ENCODE measurements around the gene RPL34.

RPL34 gene

DNA sequence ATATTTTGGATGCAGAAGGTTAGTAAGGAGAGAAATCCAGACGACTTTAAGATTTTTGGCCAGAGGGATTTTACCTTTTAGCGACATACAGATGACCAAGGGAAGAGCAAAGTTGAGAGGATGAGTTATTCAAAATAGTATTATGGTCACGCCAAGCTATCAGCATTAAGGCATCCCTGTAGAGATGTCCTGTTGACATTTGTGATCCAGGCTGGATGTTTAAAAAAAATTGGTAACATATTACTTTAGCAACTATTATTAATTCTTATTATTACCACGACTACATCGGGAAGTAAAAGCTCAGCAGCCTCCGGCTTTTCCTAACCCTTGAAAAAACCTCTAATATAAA lies 29.5 kb downstream of the RPL34 start:
- no peak for TF ChIP-seq MYC (IDR thresholded peaks at IDR 0.05; ENCODE audit: low read depth, low read length)
- no peak for TF ChIP-seq POLR2A (IDR thresholded peaks at IDR 0.05; ENCODE audit: extremely low read depth, insufficient read length)
- TF ChIP-seq, protein P1, sequence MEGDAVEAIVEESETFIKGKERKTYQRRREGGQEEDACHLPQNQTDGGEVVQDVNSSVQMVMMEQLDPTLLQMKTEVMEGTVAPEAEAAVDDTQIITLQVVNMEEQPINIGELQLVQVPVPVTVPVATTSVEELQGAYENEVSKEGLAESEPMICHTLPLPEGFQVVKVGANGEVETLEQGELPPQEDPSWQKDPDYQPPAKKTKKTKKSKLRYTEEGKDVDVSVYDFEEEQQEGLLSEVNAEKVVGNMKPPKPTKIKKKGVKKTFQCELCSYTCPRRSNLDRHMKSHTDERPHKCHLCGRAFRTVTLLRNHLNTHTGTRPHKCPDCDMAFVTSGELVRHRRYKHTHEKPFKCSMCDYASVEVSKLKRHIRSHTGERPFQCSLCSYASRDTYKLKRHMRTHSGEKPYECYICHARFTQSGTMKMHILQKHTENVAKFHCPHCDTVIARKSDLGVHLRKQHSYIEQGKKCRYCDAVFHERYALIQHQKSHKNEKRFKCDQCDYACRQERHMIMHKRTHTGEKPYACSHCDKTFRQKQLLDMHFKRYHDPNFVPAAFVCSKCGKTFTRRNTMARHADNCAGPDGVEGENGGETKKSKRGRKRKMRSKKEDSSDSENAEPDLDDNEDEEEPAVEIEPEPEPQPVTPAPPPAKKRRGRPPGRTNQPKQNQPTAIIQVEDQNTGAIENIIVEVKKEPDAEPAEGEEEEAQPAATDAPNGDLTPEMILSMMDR (IDR thresholded peaks at IDR 0.05; ENCODE audit: low read depth, low read length): no peak
- TF ChIP-seq, protein P2, sequence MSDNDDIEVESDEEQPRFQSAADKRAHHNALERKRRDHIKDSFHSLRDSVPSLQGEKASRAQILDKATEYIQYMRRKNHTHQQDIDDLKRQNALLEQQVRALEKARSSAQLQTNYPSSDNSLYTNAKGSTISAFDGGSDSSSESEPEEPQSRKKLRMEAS (IDR thresholded peaks at IDR 0.05; ENCODE audit: low read depth, low read length): no peak
- no peak for DNase-seq (ENCODE audit: low read depth)
- peak overlapping the region; percentile 100 for H3K4me3 ChIP-seq (ENCODE audit: low read depth, low read length)

DNA sequence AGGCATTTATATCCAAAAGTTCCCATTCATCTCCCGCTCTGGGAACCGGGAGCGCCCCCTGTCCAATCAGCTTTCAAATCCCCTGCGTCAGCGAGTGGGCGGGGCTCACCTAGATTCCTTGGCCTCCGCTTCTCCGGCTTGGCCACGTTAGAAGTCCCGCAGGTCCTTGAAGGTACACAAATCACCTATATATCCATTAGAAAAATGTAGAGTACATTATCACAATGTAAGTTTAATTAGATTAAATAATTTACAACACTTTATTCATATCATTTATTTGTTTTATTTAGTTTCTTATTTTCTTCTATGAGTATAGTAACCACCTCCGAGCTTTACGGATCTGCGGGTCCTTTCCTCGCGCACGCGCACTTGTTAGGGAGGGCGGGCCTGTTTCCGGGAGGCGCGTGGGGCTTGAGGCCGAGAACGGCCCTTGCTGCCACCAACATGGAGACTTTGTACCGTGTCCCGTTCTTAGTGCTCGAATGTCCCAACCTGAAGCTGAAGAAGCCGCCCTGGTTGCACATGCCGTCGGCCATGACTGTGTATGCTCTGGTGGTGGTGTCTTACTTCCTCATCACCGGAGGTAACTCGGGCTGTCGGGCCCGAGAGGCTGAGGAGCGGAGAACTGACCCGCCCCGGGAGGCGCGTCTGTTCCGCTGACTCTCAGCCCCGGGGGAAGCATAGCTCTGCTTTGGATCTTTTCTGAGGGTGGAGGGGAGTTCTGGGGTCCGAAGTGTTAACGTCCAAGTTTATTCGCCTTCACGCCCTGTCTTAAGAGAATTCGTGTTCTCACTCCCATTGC lies 30.0 kb downstream of the RPL34 start, which contains the start of gene OSTC:
Gene OSTC, plus strand, starts transcription at position 388 of the 802 bp plus-strand sequence. Its CDS starts 57 bp downstream, at position 445.
- peak within 1 kb of the TSS; percentile 100 for H3K4me3 ChIP-seq (ENCODE audit: low read depth, low read length)
- TF ChIP-seq, protein P2 (IDR thresholded peaks at IDR 0.05; ENCODE audit: low read depth, low read length): peak; percentile 14; the same call in 1 of the 2 replicates
- TF ChIP-seq, protein P1 (IDR thresholded peaks at IDR 0.05; ENCODE audit: low read depth, low read length): no peak
- TF ChIP-seq MYC (IDR thresholded peaks at IDR 0.05; ENCODE audit: low read depth, low read length) (no peak), POLR2A (IDR thresholded peaks at IDR 0.05; ENCODE audit: extremely low read depth, insufficient read length) (peak; percentile 70)
- DNase-seq (ENCODE audit: low read depth): peak; percentile 92

DNA sequence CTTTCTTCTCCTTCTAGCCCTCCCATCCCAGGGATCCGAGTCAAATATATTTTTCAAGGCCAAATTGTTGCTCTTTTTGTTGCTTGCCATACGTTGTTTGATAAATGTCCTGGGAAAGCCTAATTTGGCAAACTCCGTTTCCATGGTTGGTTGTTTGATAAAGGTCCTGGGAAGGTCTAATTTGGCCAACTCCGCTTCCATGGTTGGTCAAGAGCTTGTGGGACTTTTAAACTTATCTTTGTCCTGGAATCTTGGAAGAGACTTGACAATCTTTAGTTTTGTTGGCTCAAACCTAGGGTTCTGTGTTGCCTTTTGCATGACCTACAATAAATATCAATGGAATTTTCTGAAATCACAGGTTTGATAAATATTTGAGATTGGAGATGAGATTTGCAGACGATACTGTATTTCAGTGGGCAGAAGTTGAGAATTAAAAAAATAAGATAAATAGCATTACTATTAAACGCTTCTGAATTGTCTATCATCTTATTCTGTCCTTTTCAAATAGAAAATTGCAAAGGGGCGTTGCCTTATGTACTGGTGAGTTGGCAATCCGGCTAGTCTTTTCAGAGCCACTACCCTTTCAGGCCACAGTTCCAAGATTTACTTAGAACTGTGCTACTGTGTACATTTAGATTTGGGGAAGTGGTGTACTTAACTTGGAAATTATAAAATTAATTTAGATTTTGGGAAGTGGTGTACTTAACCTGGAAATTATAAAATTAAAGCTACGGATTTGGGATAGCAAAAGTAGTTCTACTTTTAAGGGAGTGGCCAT lies 30.8 kb downstream of the RPL34 start:
- peak overlapping the region; percentile 100 for H3K4me3 ChIP-seq (ENCODE audit: low read depth, low read length)
- peak; percentile 66 for DNase-seq (ENCODE audit: low read depth)
- no peak for TF ChIP-seq MYC (IDR thresholded peaks at IDR 0.05; ENCODE audit: low read depth, low read length)
- TF ChIP-seq, protein P1 (IDR thresholded peaks at IDR 0.05; ENCODE audit: low read depth, low read length): no peak
- TF ChIP-seq POLR2A (IDR thresholded peaks at IDR 0.05; ENCODE audit: extremely low read depth, insufficient read length): no peak
- TF ChIP-seq, protein P2 (IDR thresholded peaks at IDR 0.05; ENCODE audit: low read depth, low read length): no peak

DNA sequence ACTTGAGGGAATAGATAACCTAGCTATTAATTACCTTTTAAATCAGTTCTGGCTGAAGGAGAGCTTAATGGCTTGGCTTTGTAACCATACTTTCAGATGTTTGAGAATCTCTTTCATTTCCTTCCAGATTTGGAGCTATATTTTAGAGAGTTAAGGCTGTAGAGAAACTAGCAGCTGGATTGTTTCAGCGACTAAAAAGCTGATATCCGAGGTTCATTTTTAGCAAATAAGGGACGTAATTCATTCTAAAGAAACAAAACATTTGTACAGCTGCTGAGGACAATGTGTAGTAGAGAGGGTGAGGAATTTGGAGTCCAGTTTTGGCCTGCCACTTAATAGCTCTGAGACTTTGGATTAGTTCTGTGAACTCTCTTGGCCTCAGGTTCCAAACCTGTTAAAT lies 42.3 kb downstream of the RPL34 start:
- no peak for DNase-seq (ENCODE audit: low read depth)
- TF ChIP-seq, protein P2 (IDR thresholded peaks at IDR 0.05; ENCODE audit: low read depth, low read length): no peak
- no peak for TF ChIP-seq POLR2A (IDR thresholded peaks at IDR 0.05; ENCODE audit: extremely low read depth, insufficient read length)
- TF ChIP-seq, protein P1 (IDR thresholded peaks at IDR 0.05; ENCODE audit: low read depth, low read length): no peak
- no peak for TF ChIP-seq MYC (IDR thresholded peaks at IDR 0.05; ENCODE audit: low read depth, low read length)
- no peak overlapping the region for H3K4me3 ChIP-seq (ENCODE audit: low read depth, low read length)

DNA sequence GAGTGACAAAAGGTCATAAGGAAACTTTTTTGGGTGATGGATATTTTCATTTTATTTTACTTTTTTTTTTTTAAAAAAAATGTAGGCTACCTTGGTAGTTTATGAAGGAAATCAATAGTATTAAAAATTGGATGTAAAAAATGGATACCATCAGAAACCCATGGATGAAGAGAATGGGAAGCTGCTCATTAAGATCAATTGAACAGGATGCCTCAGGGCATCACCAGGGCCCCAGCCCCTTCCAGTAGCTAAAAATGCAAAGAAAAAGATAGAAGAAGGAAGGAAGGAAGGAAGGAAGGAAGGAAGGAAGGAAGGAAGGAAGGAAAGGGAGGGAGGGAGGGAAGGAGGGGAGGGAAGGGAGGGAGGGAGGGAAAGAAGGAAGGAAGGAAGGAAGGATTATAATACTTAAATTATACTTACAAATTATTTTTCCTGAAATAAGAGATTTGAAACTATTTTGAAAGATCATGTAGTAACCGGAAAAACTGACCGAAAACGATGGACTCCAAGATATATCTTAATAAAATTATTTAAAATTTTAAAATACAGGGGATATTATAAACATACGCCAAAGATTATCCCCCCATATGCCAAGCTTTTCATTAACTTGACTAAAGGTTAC lies 54.1 kb downstream of the RPL34 start:
- H3K4me3 ChIP-seq (ENCODE audit: low read depth, low read length): no peak overlapping the region
- DNase-seq (ENCODE audit: low read depth): no peak
- TF ChIP-seq, protein P1 (IDR thresholded peaks at IDR 0.05; ENCODE audit: low read depth, low read length): no peak
